ENCODE results near the gene SYT1. TPM values are rescaled to one million over a fixed set of nuclear protein-coding genes. Genes with fewer than 3 reads are reported as not detected.

SYT1 gene
- total RNA-seq, 2 experiments from 2014 or later: not detected

DNA sequence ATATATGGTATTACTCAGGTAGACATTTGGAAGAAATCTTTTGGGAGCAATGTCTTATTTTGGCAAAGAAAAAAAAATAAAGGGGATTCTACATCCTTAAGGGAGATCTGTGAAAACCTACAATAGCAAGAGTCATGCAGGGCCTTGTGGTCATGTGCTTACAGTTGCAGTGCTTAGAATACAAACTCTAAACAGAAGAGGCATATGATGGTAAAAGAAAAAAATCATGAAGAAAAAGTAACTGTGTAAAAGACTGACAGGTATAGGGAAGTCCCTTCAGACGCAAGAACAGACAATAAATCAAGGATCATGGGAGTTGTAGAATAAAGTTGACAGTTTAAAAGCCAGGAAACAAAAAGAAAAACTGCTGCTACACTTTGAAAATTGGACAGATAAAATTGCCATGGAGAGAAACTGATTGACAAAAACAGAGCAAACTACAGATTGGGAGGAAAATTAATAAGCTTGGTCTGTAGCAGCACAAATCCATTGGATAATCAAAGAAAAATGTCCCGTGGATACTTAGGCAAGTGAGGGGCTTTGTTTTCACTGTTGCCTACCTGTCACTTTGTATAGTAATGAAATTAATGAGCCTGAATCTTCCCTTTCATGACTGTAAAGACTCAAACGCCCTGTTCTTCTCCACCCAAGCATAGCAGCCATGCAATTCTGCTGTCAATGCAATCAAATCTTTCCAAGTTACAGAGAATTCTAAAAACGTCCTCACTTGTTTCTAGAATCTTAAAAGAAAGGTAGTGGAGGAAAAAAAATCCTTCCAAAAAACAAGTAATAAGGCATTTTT lies 402.0 kb downstream of the SYT1 start:
- CTCF ChIA-PET: no interaction called here
- POLR2A ChIA-PET: no interaction called here
- H3K4me1 Mint-ChIP-seq (ENCODE audit: low read depth): no peaks in the 10 kb centered on the region
- no peak for ATAC-seq
- H3K27me3 Mint-ChIP-seq (ENCODE audit: low read depth): no peaks in the 10 kb centered on the region
- H3K36me3 Mint-ChIP-seq (ENCODE audit: low read depth): no peaks in the 10 kb centered on the region
- no peak overlapping the region for H3K27ac Mint-ChIP-seq
- H3K9me3 Mint-ChIP-seq (ENCODE audit: insufficient read depth): no peaks in the 10 kb centered on the region
- no peak overlapping the region for H3K4me3 Mint-ChIP-seq
- no peak for DNase-seq

GRCh38 chr12:79267580-79267979 lies 403.0 kb downstream of the SYT1 start:
- POLR2A ChIA-PET: no interaction called here
- ATAC-seq: no peak
- Mint-ChIP-seq H3K27ac (no peak overlapping the region), H3K9me3 (ENCODE audit: insufficient read depth) (no peaks in the 10 kb centered on the region), H3K27me3 (ENCODE audit: low read depth) (no peaks in the 10 kb centered on the region), H3K36me3 (ENCODE audit: low read depth) (no peaks in the 10 kb centered on the region), H3K4me1 (ENCODE audit: low read depth) (no peaks in the 10 kb centered on the region), H3K4me3 (no peak overlapping the region)
- no peak for DNase-seq
- CTCF ChIA-PET: no interaction called here

DNA sequence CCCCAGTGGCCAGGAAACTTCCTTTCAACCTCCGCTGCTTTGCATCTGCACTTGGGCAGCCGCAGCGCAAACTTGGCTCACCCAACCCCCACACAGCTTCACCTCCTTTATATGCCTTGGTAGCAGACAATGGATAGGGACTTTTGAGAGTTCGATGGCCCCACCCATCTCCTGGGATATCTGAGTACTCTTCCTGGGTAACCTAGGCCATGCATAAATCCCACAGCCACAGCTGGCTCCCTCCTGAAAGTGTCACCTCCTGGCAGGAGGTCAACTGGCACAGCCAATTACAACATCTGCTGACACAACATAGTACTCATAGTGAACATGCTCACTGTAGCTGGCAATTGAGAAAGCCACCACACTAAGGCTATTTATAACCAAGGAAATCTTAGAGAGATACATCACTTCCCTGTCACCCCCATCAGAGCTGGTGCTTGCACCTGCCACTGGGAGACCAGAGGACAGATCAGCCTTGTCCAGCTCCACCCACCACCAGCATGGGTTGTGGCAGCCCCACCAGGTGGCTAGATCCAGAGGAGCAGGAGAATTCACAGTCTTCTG lies 410.0 kb downstream of the SYT1 start:
- no peak for DNase-seq
- Mint-ChIP-seq H3K27ac (no peak overlapping the region), H3K9me3 (ENCODE audit: insufficient read depth) (peaks cover 4% of the 10 kb centered on the region)

GRCh38 chr12:79275631-79276030 lies 411.1 kb downstream of the SYT1 start:
- Mint-ChIP-seq H3K9me3 (ENCODE audit: insufficient read depth) (peaks cover 6% of the 10 kb centered on the region), H3K36me3 (ENCODE audit: low read depth) (no peaks in the 10 kb centered on the region), H3K27ac (no peak overlapping the region), H3K27me3 (ENCODE audit: low read depth) (no peaks in the 10 kb centered on the region), H3K4me3 (no peak overlapping the region), H3K4me1 (ENCODE audit: low read depth) (no peaks in the 10 kb centered on the region)
- DNase-seq (no peak), ATAC-seq (no peak)
- ChIA-PET POLR2A (no interaction called here), CTCF (no interaction called here)

More for the DNA sequence above, 410.0 kb downstream of the SYT1 start:
- Mint-ChIP-seq H3K36me3 (ENCODE audit: low read depth) (no peaks in the 10 kb centered on the region), H3K27me3 (ENCODE audit: low read depth) (no peaks in the 10 kb centered on the region), H3K4me3 (no peak overlapping the region), H3K4me1 (ENCODE audit: low read depth) (no peaks in the 10 kb centered on the region)
- CTCF ChIA-PET: no interaction called here
- no peak for ATAC-seq
- POLR2A ChIA-PET: no interaction called here

- Mint-ChIP-seq H3K27me3 (ENCODE audit: low read depth) (no peaks in the 10 kb centered on the region), H3K9me3 (ENCODE audit: insufficient read depth) (peaks cover 3% of the 10 kb centered on the region), H3K27ac (no peak overlapping the region), H3K36me3 (ENCODE audit: low read depth) (no peaks in the 10 kb centered on the region), H3K4me3 (no peak overlapping the region), H3K4me1 (ENCODE audit: low read depth) (no peaks in the 10 kb centered on the region)
- CTCF ChIA-PET: no interaction called here
- DNase-seq: no peak
- no peak for ATAC-seq
- POLR2A ChIA-PET: no interaction called here
These were observed 418.8 kb downstream of the SYT1 start for GRCh38 chr12:79283364-79283763.

DNA sequence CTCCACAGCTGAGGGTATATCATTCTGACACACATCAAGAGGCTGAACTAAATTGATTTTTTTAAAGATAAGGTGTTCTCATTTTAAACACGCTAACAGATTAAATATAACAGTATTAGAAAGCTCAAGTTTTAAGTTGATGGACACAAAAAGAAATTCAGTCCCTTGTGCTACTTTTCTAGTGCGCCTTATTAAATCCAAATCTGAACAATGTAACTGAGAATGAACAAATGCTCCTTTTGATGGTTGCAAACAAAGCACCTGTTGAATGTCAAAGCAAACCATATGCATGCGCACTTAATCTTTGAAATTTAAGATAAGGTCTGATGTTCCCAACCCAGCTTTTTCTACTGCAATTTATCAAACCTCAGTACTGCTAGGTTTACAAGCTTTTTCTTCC lies 424.3 kb downstream of the SYT1 start:
- no peaks in the 10 kb centered on the region for H3K9me3 Mint-ChIP-seq (ENCODE audit: insufficient read depth)
- DNase-seq (no peak), ATAC-seq (no peak)
- no peaks in the 10 kb centered on the region for H3K27me3 Mint-ChIP-seq (ENCODE audit: low read depth)
- ChIA-PET POLR2A (no interaction called here), CTCF (no interaction called here)
- H3K4me3 Mint-ChIP-seq: no peak overlapping the region
- no peaks in the 10 kb centered on the region for H3K4me1 Mint-ChIP-seq (ENCODE audit: low read depth)
- no peaks in the 10 kb centered on the region for H3K36me3 Mint-ChIP-seq (ENCODE audit: low read depth)
- no peak overlapping the region for H3K27ac Mint-ChIP-seq

DNA sequence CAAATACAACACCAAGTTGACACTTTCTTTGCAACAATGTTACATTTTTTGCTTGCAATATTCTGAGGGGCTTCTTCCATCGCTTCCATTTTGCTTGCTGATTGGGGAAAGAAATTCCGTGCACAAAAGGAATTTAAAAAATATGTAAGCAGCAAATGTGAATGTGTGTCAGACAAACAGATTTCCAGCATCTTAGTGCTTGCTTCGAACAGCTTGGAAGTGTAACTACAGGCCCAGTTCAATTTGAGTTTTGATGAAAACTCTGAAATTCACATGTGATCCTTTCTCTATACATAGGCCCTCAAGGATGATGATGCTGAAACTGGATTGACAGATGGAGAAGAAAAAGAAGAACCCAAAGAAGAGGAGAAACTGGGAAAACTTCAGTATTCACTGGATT lies 427.1 kb downstream of the SYT1 start:
- H3K4me1 Mint-ChIP-seq (ENCODE audit: low read depth): no peaks in the 10 kb centered on the region
- CTCF ChIA-PET: no interaction called here

GRCh38 chr12:79294590-79294989 lies 430.0 kb downstream of the SYT1 start:
- no peaks in the 10 kb centered on the region for H3K4me1 Mint-ChIP-seq (ENCODE audit: low read depth)
- ChIA-PET POLR2A (no interaction called here), CTCF (no interaction called here)
- no peaks in the 10 kb centered on the region for H3K27me3 Mint-ChIP-seq (ENCODE audit: low read depth)
- no peaks in the 10 kb centered on the region for H3K9me3 Mint-ChIP-seq (ENCODE audit: insufficient read depth)
- ATAC-seq (no peak), DNase-seq (no peak)
- no peak overlapping the region for H3K27ac Mint-ChIP-seq
- no peaks in the 10 kb centered on the region for H3K36me3 Mint-ChIP-seq (ENCODE audit: low read depth)
- H3K4me3 Mint-ChIP-seq: no peak overlapping the region

More for the DNA sequence above, 427.1 kb downstream of the SYT1 start:
- DNase-seq: no peak
- Mint-ChIP-seq H3K4me3 (no peak overlapping the region), H3K27me3 (ENCODE audit: low read depth) (no peaks in the 10 kb centered on the region), H3K36me3 (ENCODE audit: low read depth) (no peaks in the 10 kb centered on the region), H3K27ac (no peak overlapping the region), H3K9me3 (ENCODE audit: insufficient read depth) (no peaks in the 10 kb centered on the region)
- POLR2A ChIA-PET: no interaction called here
- no peak for ATAC-seq

GRCh38 chr12:79295572-79295971 lies 431.0 kb downstream of the SYT1 start:
- ATAC-seq: no peak
- no peak for DNase-seq
- no peak overlapping the region for H3K4me3 Mint-ChIP-seq
- H3K9me3 Mint-ChIP-seq (ENCODE audit: insufficient read depth): no peaks in the 10 kb centered on the region
- H3K27me3 Mint-ChIP-seq (ENCODE audit: low read depth): no peaks in the 10 kb centered on the region
- H3K36me3 Mint-ChIP-seq (ENCODE audit: low read depth): no peaks in the 10 kb centered on the region
- ChIA-PET CTCF (no interaction called here), POLR2A (no interaction called here)
- H3K27ac Mint-ChIP-seq: no peak overlapping the region
- H3K4me1 Mint-ChIP-seq (ENCODE audit: low read depth): no peaks in the 10 kb centered on the region

DNA sequence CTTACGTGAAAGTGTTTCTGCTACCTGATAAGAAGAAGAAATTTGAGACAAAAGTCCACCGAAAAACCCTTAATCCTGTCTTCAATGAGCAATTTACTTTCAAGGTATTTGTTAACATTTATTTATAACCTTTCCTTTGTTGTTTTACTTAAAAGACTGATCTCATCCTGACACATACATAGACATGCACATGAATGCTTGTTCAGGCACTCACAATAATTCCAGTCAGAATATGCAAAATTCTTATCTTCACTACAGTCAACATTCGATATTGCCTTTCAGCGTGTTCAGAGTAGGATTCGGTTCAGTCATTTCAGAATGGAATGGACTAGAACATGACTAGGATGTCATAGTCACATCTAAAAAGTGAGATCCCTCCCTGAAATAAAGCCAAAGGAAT lies 431.6 kb downstream of the SYT1 start:
- no peaks in the 10 kb centered on the region for H3K4me1 Mint-ChIP-seq (ENCODE audit: low read depth)
- DNase-seq: no peak

GRCh38 chr12:79296871-79297270 lies 432.3 kb downstream of the SYT1 start:
- H3K27ac Mint-ChIP-seq: no peak overlapping the region

More for the DNA sequence above, 431.6 kb downstream of the SYT1 start:
- Mint-ChIP-seq H3K4me3 (no peak overlapping the region), H3K36me3 (ENCODE audit: low read depth) (no peaks in the 10 kb centered on the region), H3K27ac (no peak overlapping the region), H3K9me3 (ENCODE audit: insufficient read depth) (no peaks in the 10 kb centered on the region), H3K27me3 (ENCODE audit: low read depth) (no peaks in the 10 kb centered on the region)
- ATAC-seq: no peak
- CTCF ChIA-PET: no interaction called here
- POLR2A ChIA-PET: no interaction called here

DNA sequence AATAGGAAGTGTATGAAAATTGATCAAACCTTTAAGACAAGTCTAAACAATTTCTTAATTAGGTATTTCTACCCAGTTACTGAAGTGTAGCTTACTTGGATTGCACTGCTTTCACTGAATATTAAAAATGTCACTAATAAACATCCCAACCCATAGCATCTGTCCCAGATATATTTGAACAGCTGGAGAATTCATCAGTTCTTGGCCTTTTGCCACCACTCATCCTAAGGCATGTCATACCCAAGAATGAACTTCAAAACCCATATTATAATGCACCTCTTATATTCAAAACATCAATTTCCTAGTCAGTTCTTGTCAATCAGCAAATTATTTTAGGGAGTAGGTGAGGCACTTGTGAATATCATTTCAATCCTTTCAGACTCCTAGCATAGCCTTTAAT lies 433.9 kb downstream of the SYT1 start:
- CTCF ChIA-PET: no interaction called here
- DNase-seq (no peak), ATAC-seq (no peak)
- no peaks in the 10 kb centered on the region for H3K36me3 Mint-ChIP-seq (ENCODE audit: low read depth)
- POLR2A ChIA-PET: no interaction called here
- H3K27me3 Mint-ChIP-seq (ENCODE audit: low read depth): no peaks in the 10 kb centered on the region
- no peaks in the 10 kb centered on the region for H3K4me1 Mint-ChIP-seq (ENCODE audit: low read depth)
- no peak overlapping the region for H3K27ac Mint-ChIP-seq
- no peaks in the 10 kb centered on the region for H3K9me3 Mint-ChIP-seq (ENCODE audit: insufficient read depth)
- no peak overlapping the region for H3K4me3 Mint-ChIP-seq

More at GRCh38 chr12:79296871-79297270, 432.3 kb downstream of the SYT1 start:
- Mint-ChIP-seq H3K36me3 (ENCODE audit: low read depth) (no peaks in the 10 kb centered on the region), H3K4me1 (ENCODE audit: low read depth) (no peaks in the 10 kb centered on the region), H3K9me3 (ENCODE audit: insufficient read depth) (no peaks in the 10 kb centered on the region), H3K4me3 (no peak overlapping the region), H3K27me3 (ENCODE audit: low read depth) (no peaks in the 10 kb centered on the region)
- DNase-seq: no peak
- no peak for ATAC-seq
- POLR2A ChIA-PET: no interaction called here
- CTCF ChIA-PET: no interaction called here
